HCT116 (cell line): ENCODE results near the gene CD84. TPM values are rescaled to one million over a fixed set of nuclear protein-coding genes. Genes with fewer than 3 reads are reported as not detected.

Source experiments
- ATAC-seq: fragments of 200-7000 bp; cut with Tn5 transposase; 2 replicates; pipeline ENCODE4 v1.9.1; 2020; ENCODE audit warnings: mild to moderate bottlenecking, moderate library complexity
- BruUV-seq: library from RNA; stranded (reverse); fragments of 400-500 nt; replicated peaks from 2 replicates; lab custom pipeline; 2021; lab: Mats Ljungman, UMichigan
- CTCF ChIA-PET: fragments of 300-600 bp; sonication (Branson Sonifier 250); formaldehyde crosslinking; loops from one replicate; lab custom pipeline; 2021; ENCODE audit warnings: antibody characterized with exemption; lab: Charles Lee
- POLR2A ChIA-PET: fragments of 300-600, 350-600 bp; sonication (Branson Sonifier 250); formaldehyde crosslinking; loops from one replicate; lab custom pipeline; 2021; ENCODE audit warnings: antibody characterized with exemption; lab: Charles Lee
- RAD21 ChIA-PET, 2 experiments: fragments of 300-600 bp; sonication (Branson Sonifier 250); formaldehyde crosslinking; loops; one replicate each; lab custom pipeline; 2023; ENCODE audit warnings: low total read pairs in 2 of 2; ENCODE audit not compliant: uncharacterized antibody in 2 of 2, unreplicated experiment in 2 of 2, low non-redundant PET in 1 of 2; lab: Charles Lee
- DNase-seq: peaks from one replicate; pipeline ENCODE4 v3.0.0-alpha.2; 2010; ENCODE audit warnings: low read depth, low spot score
- H2AFZ ChIP-seq: fragments of 200-600 bp; shearing (Covaris generic), sonication (generic); 2 replicates; pipeline ENCODE4 v1.6.1; 2017; ENCODE audit warnings: low read depth, mixed run types, mixed read lengths, antibody characterized with exemption, low read length; ENCODE audit not compliant: poor library complexity, severe bottlenecking
- H3K27ac ChIP-seq: 2 replicates; pipeline ENCODE4 v1.5.1; 2012; ENCODE audit warnings: low read depth, low read length
- H3K27me3 ChIP-seq: fragments of 200-600 bp; sonication (generic); 2 replicates; pipeline ENCODE4 v1.6.1; 2016; ENCODE audit warnings: mixed run types, low read length, mixed read lengths; ENCODE audit not compliant: insufficient read depth
- H3K36me3 ChIP-seq, 2 experiments: fragments of 200-500 bp in 1 of 2; fragments of 200-600 bp in 1 of 2; sonication (Bioruptor generic) in 1 of 2; sonication (generic) in 1 of 2; 2 replicates each; pipeline versions ENCODE4 v1.5.1 to v1.6.1; 2014 to 2016; ENCODE audit warnings: low read length in 2 of 2, inconsistent platforms in 1 of 2, mixed read lengths in 1 of 2, mixed run types in 1 of 2; ENCODE audit not compliant: insufficient read depth in 2 of 2, control insufficient read depth in 1 of 2
- H3K4me1 ChIP-seq, 2 experiments: fragments of 200-600 bp in 1 of 2; sonication (generic) in 1 of 2; 2 replicates each; pipeline versions ENCODE4 v1.5.1 to v1.6.1; 2012 to 2017; ENCODE audit warnings: low read length in 2 of 2, inconsistent platforms in 1 of 2, mild to moderate bottlenecking in 1 of 2, mixed read lengths in 1 of 2, mixed run types in 1 of 2, moderate library complexity in 1 of 2; ENCODE audit not compliant: insufficient read depth in 2 of 2, control insufficient read depth in 1 of 2
- H3K4me2 ChIP-seq: fragments of 200-600 bp; sonication (generic); 2 replicates; pipeline ENCODE4 v1.6.1; 2017; ENCODE audit warnings: mixed run types, low read length, mixed read lengths
- H3K4me3 ChIP-seq, 2 experiments: fragments of 200-600 bp in 1 of 2; sonication (generic) in 1 of 2; replicated peaks in 1 of 2; 2 replicates each; pipeline ENCODE4 v1.5.1; 2011 to 2016; ENCODE audit warnings: low read length in 2 of 2, control low read depth in 1 of 2, low read depth in 1 of 2, mild to moderate bottlenecking in 1 of 2, mixed read lengths in 1 of 2, mixed run types in 1 of 2
- H3K79me2 ChIP-seq: fragments of 200-600 bp; sonication (generic); 2 replicates; pipeline ENCODE4 v1.6.1; 2017; ENCODE audit warnings: mild to moderate bottlenecking, mixed run types, low read length, moderate library complexity, mixed read lengths; ENCODE audit not compliant: insufficient read depth
- H3K9ac ChIP-seq: fragments of 200-600 bp; sonication (generic); 2 replicates; pipeline ENCODE4 v1.6.1; 2016; ENCODE audit warnings: low read length, mixed read lengths
- H3K9me2 ChIP-seq: fragments of 200-600 bp; sonication (generic), shearing (Covaris generic); 2 replicates; pipeline ENCODE4 v1.6.1; 2017; ENCODE audit warnings: mixed run types, mild to moderate bottlenecking, moderate library complexity; ENCODE audit not compliant: insufficient read depth
- H3K9me3 ChIP-seq, 2 experiments: fragments of 200-500 bp in 1 of 2; fragments of 200-600 bp in 1 of 2; sonication (Bioruptor generic) in 1 of 2; sonication (generic) in 1 of 2; 2 replicates each; pipeline ENCODE4 v1.6.1; 2014 to 2017; ENCODE audit warnings: low read length in 2 of 2, mixed read lengths in 2 of 2, inconsistent platforms in 1 of 2, low read depth in 1 of 2, mild to moderate bottlenecking in 1 of 2, mixed run types in 1 of 2, moderate library complexity in 1 of 2; ENCODE audit not compliant: control insufficient read depth in 1 of 2, insufficient read depth in 1 of 2
- H4K20me1 ChIP-seq: fragments of 200-600 bp; sonication (generic), shearing (Covaris generic); 2 replicates; pipeline ENCODE4 v1.6.1; 2017; ENCODE audit warnings: mixed run types, mild to moderate bottlenecking, moderate library complexity; ENCODE audit not compliant: insufficient read depth
- CBX3 ChIP-seq: IDR thresholded peaks from 2 replicates; pipeline ENCODE4 v1.6.1; 2012; ENCODE audit warnings: low read depth
- EGR1 ChIP-seq: IDR thresholded peaks from 2 replicates; pipeline ENCODE4 v1.6.1; 2012; ENCODE audit warnings: low read depth
- ELF1 ChIP-seq: IDR thresholded peaks from 2 replicates; pipeline ENCODE4 v1.6.1; 2012; ENCODE audit warnings: low read depth, borderline replicate concordance
- FOSL1 ChIP-seq: IDR thresholded peaks from 2 replicates; pipeline ENCODE4 v1.6.1; 2012; ENCODE audit warnings: low read depth
- SIN3A ChIP-seq: IDR thresholded peaks from 2 replicates; pipeline ENCODE4 v1.6.1; 2012; ENCODE audit warnings: low read depth
- SP1 ChIP-seq: IDR thresholded peaks from 2 replicates; pipeline ENCODE4 v1.6.1; 2012; ENCODE audit warnings: low read depth
- SRF ChIP-seq: IDR thresholded peaks from 2 replicates; pipeline ENCODE4 v1.6.1; 2012; ENCODE audit warnings: low read depth
- TCF7L2 ChIP-seq: IDR thresholded peaks from 2 replicates; pipeline ENCODE4 v1.7.0; 2011; ENCODE audit warnings: borderline replicate concordance, inconsistent platforms; ENCODE audit not compliant: insufficient read depth, insufficient read length; ENCODE audit errors: extremely low read depth
- YY1 ChIP-seq: IDR thresholded peaks from 2 replicates; pipeline ENCODE4 v1.6.1; 2011; ENCODE audit warnings: low read length, low read depth, moderate library complexity, mild to moderate bottlenecking; ENCODE audit not compliant: insufficient replicate concordance; ENCODE audit errors: extremely low read depth
- ZNF274 ChIP-seq: fragments of 200-500 bp; sonication (Bioruptor generic); IDR thresholded peaks from 2 replicates; pipeline ENCODE4 v1.6.1; 2014; ENCODE audit warnings: mild to moderate bottlenecking, low read depth, low read length, inconsistent platforms
- intact Hi-C: fragments of 100-400 bp; cut with micrococcal nuclease; formaldehyde crosslinking; loops from 2 replicates; pipeline ENCODE4 v1.10.0; 2022
- total RNA-seq: library from RNA; stranded (reverse); gene quantifications from one replicate; pipeline ENCODE4 v1.2.1, GENCODE V29; 2021; ENCODE audit not compliant: unreplicated experiment
- TF ChIP-seq, protein P1 (sequence below): IDR thresholded peaks from 2 replicates; pipeline ENCODE4 v1.6.1; 2012
- TF ChIP-seq, protein P2 (sequence below), 3 experiments: fragments of 200-600 bp in 1 of 3; sonication (generic) in 1 of 3; IDR thresholded peaks in 2 of 3; conservative IDR thresholded peaks in 1 of 3; 2 replicates each; pipeline ENCODE4 v1.5.1; 2012 to 2017; ENCODE audit warnings: low read depth in 2 of 3, low read length in 2 of 3, antibody characterized with exemption in 1 of 3, borderline replicate concordance in 1 of 3, control low read depth in 1 of 3, mild to moderate bottlenecking in 1 of 3, mixed read lengths in 1 of 3, mixed run types in 1 of 3, moderate library complexity in 1 of 3; ENCODE audit not compliant: insufficient read depth in 1 of 3

The CD84 gene
- total RNA-seq, 1 experiment from 2014 or later, result 0.02 TPM

DNA sequence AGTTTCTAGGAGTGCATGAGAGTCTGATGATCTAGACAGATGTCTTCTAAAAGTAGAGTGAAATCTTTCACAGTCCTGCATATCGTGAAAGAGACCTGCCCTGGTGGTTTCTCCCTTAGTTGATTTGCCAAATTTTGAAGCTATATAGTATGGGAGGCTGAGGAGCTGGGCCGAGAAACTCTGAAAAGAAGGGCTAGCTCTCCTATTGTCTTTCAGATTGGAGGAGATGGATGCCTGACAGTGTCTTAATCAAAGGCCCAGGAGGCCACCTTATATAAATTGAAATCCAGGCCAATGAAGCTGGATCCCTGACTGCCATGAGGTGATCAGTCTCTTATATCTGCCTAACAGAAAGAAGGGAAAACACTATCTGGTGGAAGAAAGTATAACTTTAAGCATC is 18.4 kb upstream of the CD84 start:
- RAD21 ChIA-PET, result no interaction called here
- H3K79me2 ChIP-seq, result no peaks in the 10 kb centered on the region
- H3K4me1 ChIP-seq, result no peaks in the 10 kb centered on the region
- TF ChIP-seq YY1 (no peak), ELF1 (no peak), ZNF274 (no peak), CBX3 (no peak), SRF (no peak)
- intact Hi-C loops, result no loop called here
- H3K9me2 ChIP-seq, result no peaks in the 10 kb centered on the region
- no peak overlapping the region for H3K27ac ChIP-seq
- H2AFZ ChIP-seq, result no peak overlapping the region
- CTCF ChIA-PET, result no interaction called here
- ATAC-seq (no peak), DNase-seq (no peak)
- H3K9me3 ChIP-seq, result 0 out of 4 replicates have a peak, but pooled peaks cover 0 to 5% of the 10 kb centered on the region in 2 experiments
- H3K36me3 ChIP-seq, result no peaks in the 10 kb centered on the region
- no peak overlapping the region for H3K4me3 ChIP-seq
- no TSS peak for BruUV-seq
- no peaks in the 10 kb centered on the region for H4K20me1 ChIP-seq
- H3K27me3 ChIP-seq, result no peaks in the 10 kb centered on the region
- no peak overlapping the region for H3K9ac ChIP-seq
- no peak overlapping the region for H3K4me2 ChIP-seq
- POLR2A ChIA-PET, result no interaction called here

DNA sequence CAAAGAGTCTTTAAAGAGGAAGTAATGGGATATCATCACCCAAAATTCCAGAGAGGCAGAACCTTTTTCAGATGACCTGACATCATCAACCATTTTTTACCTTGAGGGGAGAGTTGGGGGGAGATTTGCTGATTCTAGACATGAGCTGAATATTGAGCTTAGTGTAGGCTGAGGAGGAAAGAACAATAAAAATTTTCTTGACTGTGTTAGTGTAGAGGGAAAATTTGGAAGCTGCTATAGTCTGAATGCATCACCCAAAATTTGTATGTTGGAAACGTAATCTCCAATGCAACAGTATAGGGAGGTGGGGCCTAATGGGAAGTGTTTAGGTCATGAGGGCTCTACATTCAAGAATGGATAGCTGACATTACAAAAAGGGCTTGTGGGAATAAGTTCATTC is 17.8 kb upstream of the CD84 start:
- RAD21 ChIA-PET, result no interaction called here
- no peak for ATAC-seq
- intact Hi-C loops, result no loop called here
- Histone ChIP-seq H3K9ac (no peak overlapping the region), H3K9me3 (0 out of 4 replicates have a peak, but pooled peaks cover 0 to 5% of the 10 kb centered on the region in 2 experiments), H3K79me2 (no peaks in the 10 kb centered on the region), H3K27me3 (no peaks in the 10 kb centered on the region), H3K4me3 (no peak overlapping the region), H3K4me1 (no peaks in the 10 kb centered on the region), H3K27ac (no peak overlapping the region), H2AFZ (no peak overlapping the region), H3K4me2 (no peak overlapping the region), H3K9me2 (no peaks in the 10 kb centered on the region), H4K20me1 (no peaks in the 10 kb centered on the region), H3K36me3 (no peaks in the 10 kb centered on the region)
- no peak for TF ChIP-seq YY1
- TF ChIP-seq, protein P1, sequence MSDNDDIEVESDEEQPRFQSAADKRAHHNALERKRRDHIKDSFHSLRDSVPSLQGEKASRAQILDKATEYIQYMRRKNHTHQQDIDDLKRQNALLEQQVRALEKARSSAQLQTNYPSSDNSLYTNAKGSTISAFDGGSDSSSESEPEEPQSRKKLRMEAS, result no peak
- TF ChIP-seq TCF7L2, result no peak
- TF ChIP-seq ZNF274, result no peak
- TF ChIP-seq, protein P2, sequence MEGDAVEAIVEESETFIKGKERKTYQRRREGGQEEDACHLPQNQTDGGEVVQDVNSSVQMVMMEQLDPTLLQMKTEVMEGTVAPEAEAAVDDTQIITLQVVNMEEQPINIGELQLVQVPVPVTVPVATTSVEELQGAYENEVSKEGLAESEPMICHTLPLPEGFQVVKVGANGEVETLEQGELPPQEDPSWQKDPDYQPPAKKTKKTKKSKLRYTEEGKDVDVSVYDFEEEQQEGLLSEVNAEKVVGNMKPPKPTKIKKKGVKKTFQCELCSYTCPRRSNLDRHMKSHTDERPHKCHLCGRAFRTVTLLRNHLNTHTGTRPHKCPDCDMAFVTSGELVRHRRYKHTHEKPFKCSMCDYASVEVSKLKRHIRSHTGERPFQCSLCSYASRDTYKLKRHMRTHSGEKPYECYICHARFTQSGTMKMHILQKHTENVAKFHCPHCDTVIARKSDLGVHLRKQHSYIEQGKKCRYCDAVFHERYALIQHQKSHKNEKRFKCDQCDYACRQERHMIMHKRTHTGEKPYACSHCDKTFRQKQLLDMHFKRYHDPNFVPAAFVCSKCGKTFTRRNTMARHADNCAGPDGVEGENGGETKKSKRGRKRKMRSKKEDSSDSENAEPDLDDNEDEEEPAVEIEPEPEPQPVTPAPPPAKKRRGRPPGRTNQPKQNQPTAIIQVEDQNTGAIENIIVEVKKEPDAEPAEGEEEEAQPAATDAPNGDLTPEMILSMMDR (IDR thresholded peaks at IDR 0.05 in 2 of 3, conservative IDR thresholded peaks at IDR 0.05 in 1 of 3; ENCODE audit: borderline replicate concordance in 1 of 3, insufficient read depth in 1 of 3, low read depth in 2 of 3, low read length in 2 of 3), result no peak
- TF ChIP-seq SP1, result no peak
- no peak for TF ChIP-seq SIN3A
- no peak for TF ChIP-seq FOSL1
- TF ChIP-seq EGR1, result no peak
- TF ChIP-seq SRF, result no peak
- DNase-seq, result no peak
- no TSS peak for BruUV-seq
- CTCF ChIA-PET, result no interaction called here
- POLR2A ChIA-PET, result no interaction called here
